Measurements from ENCODE around the gene PNPO. TPM values are rescaled to one million over a fixed set of nuclear protein-coding genes. Genes with fewer than 3 reads are reported as not detected.
A peak's percentile ranks its signal among the peaks of the same experiment; 100 is the strongest.

PNPO gene
- total RNA-seq (2014; rRNA removed; shearing (Covaris generic)): 26.4 and 28.4 TPM in 2 replicates

DNA sequence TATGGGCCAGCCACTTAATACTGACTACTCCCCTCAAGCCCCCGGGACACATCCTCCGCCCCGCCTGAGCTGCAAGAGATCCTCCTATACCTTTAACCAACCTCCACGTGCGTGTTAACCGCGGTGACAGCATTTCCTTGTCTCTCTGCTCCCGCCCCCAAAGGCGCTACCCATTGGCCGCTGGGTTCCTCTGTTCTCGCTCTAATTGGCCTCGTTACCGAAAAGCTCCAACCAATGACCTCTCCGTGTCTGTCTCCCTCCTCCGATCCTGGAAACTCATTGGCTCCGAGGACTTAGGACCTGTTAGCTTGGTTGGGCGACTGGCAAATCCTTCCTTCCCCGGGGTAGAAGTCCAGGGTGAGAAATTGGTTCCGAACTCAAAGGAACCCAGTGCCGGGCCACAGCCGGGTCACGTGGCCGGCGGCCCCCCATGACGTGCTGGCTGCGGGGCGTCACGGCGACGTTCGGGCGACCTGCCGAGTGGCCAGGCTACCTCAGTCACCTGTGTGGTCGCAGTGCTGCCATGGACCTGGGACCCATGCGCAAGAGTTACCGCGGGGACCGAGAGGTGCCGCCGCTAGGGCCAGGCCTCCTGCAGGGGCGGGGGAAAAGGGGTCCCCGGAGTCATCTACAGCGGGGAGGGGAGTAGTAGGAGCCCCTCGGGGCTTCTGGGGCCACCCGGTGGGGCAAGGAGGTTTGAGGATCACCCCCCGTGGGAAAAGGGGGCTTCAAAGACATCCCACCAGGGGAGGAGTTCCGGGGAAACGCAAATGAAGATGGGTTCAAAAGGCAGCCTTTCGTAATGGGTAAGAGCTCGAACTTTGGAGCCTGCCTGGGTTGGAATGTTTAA is at the start of gene PNPO:
PNPO (plus strand) TSS at position 326 of the 850 bp plus-strand sequence; CDS start at position 431, 105 bp downstream.
- DNase-seq (ENCODE audit: low spot score): peak; percentile 99

DNA sequence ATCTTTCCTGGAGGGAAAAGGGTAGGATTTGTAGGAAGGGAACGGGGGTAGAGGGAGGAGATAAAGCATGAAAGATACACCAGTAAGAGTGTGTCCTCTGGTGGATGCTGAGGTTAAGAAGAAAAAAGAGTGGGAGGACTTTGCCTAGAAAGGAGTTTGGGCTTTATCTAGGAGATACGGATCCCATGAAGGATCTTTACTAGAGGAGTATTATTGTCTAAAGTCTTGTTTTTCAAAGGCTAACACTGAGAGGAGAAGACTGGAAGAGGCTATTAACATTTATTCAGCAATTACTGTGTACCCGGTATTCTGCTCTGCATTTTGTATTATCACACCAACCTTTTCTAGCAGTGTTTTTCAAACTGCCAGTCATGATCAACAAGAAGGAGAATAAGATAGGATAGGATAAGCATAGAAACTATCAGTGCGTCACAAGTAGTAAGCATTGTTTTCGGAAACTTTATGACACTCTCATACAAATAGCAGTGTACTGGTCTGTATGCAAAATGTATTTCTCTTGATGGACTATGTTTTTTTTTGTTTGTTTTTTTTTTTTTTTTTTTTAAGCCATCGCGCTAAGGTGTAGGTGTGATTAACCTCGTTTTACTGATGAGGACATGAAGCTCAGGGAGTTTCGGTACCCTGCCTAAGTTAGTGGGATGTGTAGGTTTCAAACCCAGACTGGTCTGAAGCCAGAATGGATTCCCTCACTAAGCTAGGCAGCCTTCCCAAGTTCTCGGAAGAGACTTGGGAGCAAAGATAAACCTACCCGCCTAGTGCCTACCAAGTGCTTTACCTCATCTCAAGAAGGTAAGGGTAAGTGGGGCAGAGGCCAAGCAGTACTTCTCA is 46.6 kb upstream of the PNPO start:
- peak; percentile 67 for DNase-seq (ENCODE audit: low spot score)

DNA sequence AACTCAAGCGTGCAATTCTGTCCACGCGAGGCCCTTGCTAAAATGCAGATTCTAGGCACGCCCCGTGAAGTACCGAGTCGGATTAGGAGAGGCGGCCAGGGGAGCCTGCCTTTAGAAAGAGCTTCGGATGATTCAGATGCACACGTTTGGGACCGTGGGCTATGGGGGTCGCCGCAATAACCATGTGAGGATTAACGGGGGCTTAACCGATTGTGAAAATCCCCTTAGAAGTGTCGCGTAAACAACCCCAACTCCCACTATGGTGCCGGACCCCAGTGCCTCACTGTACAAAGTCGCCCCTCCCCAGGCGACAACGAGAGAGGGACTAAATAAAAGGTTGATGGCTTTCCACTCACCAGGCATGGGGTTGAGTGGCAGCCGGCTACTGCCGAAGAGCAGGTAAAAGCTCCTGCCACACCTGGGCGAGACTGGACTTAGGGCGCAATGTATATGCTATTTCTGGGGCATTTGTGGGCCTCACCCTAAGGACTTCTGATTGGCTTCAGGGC is 46.0 kb upstream of the PNPO start:
- no peak for DNase-seq (ENCODE audit: low spot score)

DNA sequence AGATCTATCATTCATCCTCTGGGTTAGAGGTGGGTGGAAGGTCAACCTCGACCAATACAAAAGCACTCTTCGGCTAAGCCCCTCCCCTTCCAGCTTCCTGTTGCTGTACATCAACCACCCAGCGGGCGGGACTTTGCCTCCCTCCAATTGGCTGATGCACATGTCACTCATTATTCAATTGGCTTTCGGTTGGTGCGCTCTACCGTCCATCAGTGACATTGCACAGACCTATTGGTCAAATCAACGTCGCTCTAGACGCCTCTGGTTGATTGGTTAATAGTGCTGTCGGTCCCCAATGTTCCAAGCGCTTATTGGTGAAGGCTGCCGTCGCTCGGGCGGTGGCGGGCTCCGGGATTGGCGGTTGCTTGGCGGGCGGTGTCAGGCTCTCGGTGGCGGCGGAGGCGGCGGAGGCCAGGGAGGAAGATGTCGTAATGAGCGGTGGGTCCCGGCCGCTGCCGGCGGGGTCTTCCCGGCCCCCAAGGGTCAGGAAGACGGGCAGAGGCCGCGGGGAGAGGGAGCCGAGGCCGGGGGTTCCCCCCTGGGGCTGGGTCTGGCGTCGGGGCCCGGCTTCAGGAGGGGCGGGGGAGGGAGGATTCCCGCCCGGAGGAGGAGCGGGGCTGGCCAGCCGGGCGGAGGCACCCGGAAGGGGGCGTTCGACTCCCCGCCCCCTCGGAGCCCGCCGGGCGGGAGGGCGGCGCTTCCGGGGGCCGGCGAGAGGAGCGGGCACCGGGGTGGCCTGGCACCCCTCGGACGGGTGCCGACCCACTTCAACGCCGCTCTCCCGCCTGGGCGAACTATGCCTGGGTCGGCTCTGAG is 45.3 kb upstream of the PNPO start, which contains the start of gene SP2:
SP2 (plus strand) TSS at position 381 of the 816 bp plus-strand sequence; CDS start at position 432, 51 bp downstream.
- DNase-seq (ENCODE audit: low spot score): peak; percentile 100

DNA sequence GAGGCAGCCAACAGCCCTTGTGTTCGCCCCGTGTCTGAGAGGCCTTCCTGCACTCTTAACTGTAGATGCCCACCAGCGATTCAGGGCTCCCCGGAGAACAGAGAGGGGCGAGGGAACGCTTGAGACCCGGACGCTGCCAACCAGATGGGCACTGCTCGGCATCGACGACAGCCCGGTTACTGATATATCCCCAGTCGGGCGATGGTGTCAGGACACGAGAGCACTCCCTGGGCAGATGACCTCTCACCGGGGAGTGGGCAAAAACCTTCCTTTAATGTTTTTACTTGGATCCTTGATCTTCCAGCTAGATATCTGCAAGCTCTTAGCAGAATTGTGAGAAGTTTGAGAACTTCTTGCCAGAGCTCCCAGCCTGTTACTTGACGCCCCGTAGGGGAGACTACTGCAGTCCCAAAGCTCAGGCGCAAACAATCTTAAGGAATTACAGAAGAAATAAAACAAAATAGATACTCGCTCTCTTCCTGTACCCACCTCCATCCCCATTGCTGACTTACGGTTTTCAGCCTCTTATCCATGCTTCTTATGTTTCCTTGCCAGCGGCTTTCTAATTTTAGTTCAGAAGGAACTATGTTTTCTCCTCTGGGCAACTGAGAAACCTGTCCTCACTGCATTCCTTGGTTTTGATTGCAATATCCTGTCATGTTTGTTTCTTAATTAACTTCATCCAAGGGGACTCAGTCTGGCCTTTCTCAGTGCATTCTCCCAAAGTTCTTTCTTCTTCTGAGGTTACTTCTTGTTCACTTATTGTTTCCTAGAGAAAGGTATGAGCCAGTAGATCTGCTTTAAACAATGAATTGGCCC is 44.5 kb upstream of the PNPO start:
- DNase-seq (ENCODE audit: low spot score): no peak

GRCh38 chr17:47897561-47897960 is 43.8 kb upstream of the PNPO start:
- DNase-seq (ENCODE audit: low spot score): no peak

- no peak for DNase-seq (ENCODE audit: low spot score)
These were observed 43.1 kb upstream of the PNPO start for GRCh38 chr17:47898241-47898640.

DNA sequence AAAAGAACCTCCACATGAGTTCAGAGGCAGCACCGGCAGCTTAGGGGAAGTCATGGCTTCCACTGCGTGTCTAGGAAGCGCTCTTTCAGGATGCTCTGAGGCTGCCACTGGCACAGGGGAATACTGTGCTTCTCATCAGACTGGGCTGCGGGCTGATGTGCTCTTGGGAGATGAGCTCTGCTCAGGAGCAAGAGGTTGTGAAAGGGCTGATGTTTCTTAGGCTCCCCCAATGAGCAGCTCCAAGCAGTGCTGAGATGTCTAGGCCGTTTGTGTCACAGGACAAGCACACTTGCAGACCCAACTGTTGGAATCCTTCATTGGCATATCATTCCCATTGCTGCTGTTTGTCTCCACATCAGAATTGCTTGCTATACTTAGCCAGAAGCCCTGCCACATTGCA is 41.7 kb upstream of the PNPO start:
- no peak for DNase-seq (ENCODE audit: low spot score)

- DNase-seq (ENCODE audit: low spot score): no peak
These were observed 39.9 kb upstream of the PNPO start for GRCh38 chr17:47901423-47901822.

DNA sequence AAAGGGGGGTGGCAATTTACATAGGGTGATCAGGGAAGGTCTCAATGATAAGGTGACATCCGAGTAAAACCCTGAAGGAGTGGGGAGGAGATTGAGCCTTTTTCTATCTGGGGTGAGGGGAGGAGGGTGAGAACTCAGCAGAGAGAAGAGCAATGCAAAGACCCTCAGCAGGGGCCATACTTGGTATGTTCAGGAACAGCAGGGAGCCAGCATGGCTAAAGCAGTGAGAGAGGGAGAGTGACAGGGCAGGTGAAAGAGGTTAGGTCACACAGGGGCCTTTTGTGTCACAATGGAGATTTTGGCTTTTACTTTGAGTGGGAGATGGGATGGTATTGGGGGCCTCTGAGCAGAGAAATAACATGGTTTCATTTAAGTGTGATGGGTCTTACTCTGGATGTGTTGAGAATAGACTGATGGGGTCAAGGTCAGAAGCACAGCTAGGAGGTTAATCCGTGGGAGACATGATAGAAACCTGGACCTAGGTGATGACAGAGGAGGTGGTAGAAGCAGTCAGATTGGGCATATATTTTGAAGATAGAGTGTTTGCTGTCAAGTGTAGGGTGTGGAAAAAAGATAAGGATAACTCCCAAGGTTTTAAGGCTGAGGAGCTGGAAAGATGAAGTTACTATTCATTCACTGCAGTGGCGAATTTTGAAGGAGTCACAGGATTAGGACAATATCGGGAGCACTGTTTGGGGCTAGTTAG is 39.2 kb upstream of the PNPO start:
- no peak for DNase-seq (ENCODE audit: low spot score)

- DNase-seq (ENCODE audit: low spot score): no peak
These were observed 36.1 kb upstream of the PNPO start for GRCh38 chr17:47905221-47905733.

- DNase-seq (ENCODE audit: low spot score): no peak
These were observed 34.9 kb upstream of the PNPO start for GRCh38 chr17:47906443-47906842.

DNA sequence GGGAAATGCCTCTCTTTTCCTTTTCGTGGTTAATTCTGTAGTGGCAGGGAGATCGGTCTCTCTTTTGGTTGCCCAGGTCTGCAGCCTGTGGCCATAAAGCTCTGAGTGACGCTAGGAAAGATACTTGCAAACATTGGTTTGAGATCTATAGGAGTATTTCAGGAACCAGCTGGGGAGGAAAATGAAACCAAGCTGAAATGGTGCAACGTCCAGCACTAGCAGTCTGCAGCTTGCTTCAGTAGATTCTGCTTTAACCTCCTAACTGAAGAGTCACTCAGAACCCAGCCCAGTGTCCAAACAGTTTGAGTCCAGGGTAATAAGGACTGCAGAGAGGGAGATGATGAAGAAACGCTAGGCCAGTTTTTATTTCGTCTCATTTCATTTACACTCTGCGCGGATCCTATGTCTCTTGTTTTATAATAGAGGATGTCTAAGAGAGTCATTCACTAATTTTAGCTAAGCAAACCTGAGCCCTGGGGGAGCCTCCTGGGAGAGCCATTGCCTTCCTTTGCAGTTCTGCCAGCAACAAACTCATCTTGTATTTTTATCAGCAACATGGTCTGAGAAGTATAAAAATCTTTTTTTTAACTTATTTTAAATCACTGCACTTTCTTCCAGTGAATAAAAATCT is 33.3 kb upstream of the PNPO start:
- no peak for DNase-seq (ENCODE audit: low spot score)

DNA sequence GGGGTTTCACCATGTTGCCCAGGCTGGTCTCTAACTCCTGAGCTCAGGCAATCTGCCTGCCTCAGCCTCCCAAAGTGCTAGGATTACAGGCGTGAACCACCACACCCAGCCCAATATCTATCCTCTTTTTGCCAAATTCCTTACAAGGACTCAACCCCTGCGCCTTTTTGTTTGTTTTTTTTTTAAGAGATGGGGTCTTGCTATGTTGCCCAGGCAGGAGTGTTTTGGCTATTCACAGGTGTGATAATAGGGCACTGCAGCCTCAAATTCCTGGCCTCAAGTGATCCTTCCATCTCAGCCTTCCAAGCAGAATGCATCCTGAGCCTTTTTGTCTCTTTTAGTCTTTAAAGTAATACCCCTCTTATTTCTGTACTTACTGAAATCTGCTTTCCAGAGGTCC is 28.3 kb upstream of the PNPO start:
- DNase-seq (ENCODE audit: low spot score): no peak

DNA sequence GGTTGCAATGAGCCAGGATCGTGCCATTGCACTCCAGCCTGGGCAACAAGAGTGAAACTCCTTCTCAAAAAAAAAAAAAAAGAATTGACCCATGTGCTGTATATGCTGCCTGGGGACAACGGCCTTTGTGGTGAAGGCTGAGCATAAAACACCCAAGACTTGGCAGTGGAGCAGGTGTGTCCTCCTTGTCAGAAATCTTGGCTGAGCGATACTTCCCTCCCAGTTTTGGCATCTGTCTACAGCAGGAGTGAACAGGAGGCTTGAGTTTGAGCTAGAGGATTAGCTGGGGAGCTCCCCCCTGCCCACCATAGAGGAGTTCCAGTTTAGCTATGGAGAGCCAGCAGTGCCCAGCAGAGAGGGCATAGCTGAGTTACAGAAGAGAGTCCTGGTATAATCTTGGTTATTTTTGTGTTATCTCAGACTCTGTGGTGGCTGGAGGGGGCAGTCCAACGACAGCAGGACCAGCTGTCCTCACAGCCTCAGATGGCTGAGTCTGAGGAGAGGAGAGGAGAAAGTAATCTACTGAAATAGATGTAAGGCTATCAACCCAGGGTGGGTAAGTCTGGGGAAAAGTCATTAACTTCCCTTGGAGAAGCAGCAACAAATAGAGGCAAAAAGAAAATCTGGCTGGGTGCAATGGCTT is 26.9 kb upstream of the PNPO start:
- no peak for DNase-seq (ENCODE audit: low spot score)

DNA sequence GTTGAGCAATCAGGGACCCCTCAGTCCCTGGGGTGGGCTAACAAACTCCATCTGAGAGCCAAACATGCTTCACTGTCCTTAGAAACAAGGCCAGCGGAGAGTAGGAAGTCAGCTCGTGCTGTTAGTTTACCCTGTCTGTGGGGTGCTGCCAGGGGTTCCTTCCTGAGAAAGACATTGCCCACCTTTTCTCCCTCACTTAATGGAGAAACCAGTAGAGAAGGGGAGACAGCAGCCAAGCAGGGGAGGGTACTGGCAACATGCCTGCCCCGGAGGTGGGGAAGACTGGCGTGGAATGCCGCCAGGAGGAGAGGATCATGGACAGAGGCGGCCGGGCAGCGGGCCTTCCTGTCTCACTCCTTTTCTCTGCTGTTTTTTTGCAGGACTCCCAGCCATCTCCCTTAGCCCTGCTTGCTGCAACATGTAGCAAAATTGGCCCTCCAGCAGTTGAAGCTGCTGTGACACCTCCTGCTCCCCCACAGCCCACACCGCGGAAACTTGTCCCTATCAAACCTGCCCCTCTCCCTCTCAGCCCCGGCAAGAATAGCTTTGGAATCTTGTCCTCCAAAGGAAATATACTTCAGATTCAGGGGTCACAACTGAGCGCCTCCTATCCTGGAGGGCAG is 25.5 kb upstream of the PNPO start:
- DNase-seq (ENCODE audit: low spot score): no peak

DNA sequence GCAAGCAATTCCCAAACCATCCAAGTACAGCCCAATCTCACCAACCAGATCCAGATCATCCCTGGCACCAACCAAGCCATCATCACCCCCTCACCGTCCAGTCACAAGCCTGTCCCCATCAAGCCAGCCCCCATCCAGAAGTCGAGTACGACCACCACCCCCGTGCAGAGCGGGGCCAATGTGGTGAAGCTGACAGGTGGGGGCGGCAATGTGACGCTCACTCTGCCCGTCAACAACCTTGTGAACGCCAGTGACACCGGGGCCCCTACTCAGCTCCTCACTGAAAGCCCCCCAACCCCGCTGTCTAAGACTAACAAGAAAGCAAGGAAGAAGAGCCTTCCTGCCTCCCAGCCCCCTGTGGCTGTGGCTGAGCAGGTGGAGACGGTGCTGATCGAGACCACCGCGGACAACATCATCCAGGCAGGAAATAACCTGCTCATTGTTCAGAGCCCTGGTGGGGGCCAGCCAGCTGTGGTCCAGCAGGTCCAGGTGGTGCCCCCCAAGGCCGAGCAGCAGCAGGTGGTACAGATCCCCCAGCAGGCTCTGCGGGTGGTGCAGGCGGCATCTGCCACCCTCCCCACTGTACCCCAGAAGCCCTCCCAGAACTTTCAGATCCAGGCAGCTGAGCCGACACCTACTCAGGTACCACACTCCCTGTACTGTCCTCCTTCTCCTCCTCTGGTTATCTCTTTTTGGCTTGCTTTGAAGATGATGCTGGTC is 24.7 kb upstream of the PNPO start:
- DNase-seq (ENCODE audit: low spot score): no peak

Data from HT-29 (cell line).